Suppressor macrophage treated with lipopolysaccharide for 1 hour (primary cell): ENCODE measurements around the gene BPHL.
"Not testable (repeated sequence)": the region's sequence is repeated elsewhere in the genome, so short reads cannot be mapped to it uniquely, and the experiment has no call there.

ENCODE experiments used
- DNase-seq, 3 donors: peaks; one replicate each; pipeline ENCODE4 v3.0.0-alpha.2; 2020 to 2022

The BPHL gene

GRCh38 chr6:3118353-3119039 is at the start of gene BPHL:
BPHL (plus strand) TSS chr6:3118711; CDS start chr6:3118741, 30 bp downstream.
- DNase-seq = peak; percentile 99 to 100 (median 100)

GRCh38 chr6:3071568-3071967 is 46.9 kb upstream of the BPHL start:
- peak in 1 of 3 donors; percentile 20 for DNase-seq

GRCh38 chr6:3072798-3073197 is 45.7 kb upstream of the BPHL start:
- DNase-seq = peak in 1 of 3 donors; percentile 29

GRCh38 chr6:3073382-3073781 is 45.1 kb upstream of the BPHL start:
- peak in 1 of 3 donors; percentile 26 for DNase-seq

- no peak for DNase-seq
These were observed 42.8 kb upstream of the BPHL start for GRCh38 chr6:3075772-3076113.

- no peak for DNase-seq
These were observed 42.2 kb upstream of the BPHL start for GRCh38 chr6:3076320-3076719.

GRCh38 chr6:3077430-3077829 is 41.1 kb upstream of the BPHL start:
- no peak for DNase-seq

- DNase-seq = not testable (repeated sequence)
These were observed 39.6 kb upstream of the BPHL start for GRCh38 chr6:3078952-3079351.

- DNase-seq = no peak
These were observed 38.8 kb upstream of the BPHL start for GRCh38 chr6:3079682-3080081.

- DNase-seq = peak; percentile 89 to 93 (median 90)
These were observed 36.6 kb upstream of the BPHL start for GRCh38 chr6:3081960-3082359.

- no peak for DNase-seq
These were observed 33.4 kb upstream of the BPHL start for GRCh38 chr6:3085074-3085473.

- no peak for DNase-seq
These were observed 32.1 kb upstream of the BPHL start for GRCh38 chr6:3086282-3086946.

GRCh38 chr6:3088446-3088845 is 30.1 kb upstream of the BPHL start:
- DNase-seq = no peak

GRCh38 chr6:3088968-3089367 is 29.5 kb upstream of the BPHL start:
- DNase-seq = no peak

- peak in 2 of 3 donors; percentile 38 to 41 for DNase-seq
These were observed 28.5 kb upstream of the BPHL start for GRCh38 chr6:3090013-3090412.

- DNase-seq = no peak
These were observed 23.7 kb upstream of the BPHL start for GRCh38 chr6:3094815-3095214.

- DNase-seq = peak in 1 of 3 donors; percentile 40
These were observed 15.6 kb upstream of the BPHL start for GRCh38 chr6:3102875-3103274.

GRCh38 chr6:3108746-3109414 is 9.6 kb upstream of the BPHL start:
- no peak for DNase-seq

GRCh38 chr6:3109761-3110160 is 8.8 kb upstream of the BPHL start:
- DNase-seq = peak in 2 of 3 donors; percentile 46 to 54

GRCh38 chr6:3114377-3114776 is 4.1 kb upstream of the BPHL start:
- no peak for DNase-seq

- DNase-seq = no peak
These were observed 579 bp upstream of the BPHL start for GRCh38 chr6:3117912-3118352.

- no peak for DNase-seq
These were observed 671 bp downstream of the BPHL start for GRCh38 chr6:3119040-3119723.

GRCh38 chr6:3120765-3121089 is 2.2 kb downstream of the BPHL start:
- no peak for DNase-seq

GRCh38 chr6:3122823-3123182 is 4.3 kb downstream of the BPHL start:
- DNase-seq = no peak
